Heart left ventricle (tissue), 16 donors: ENCODE measurements around the gene TC2N. TPM values are rescaled to one million over a fixed set of nuclear protein-coding genes. Genes with fewer than 3 reads are reported as not detected.

Experiments
- ATAC-seq, 4 donors: fragments of 200-7000 bp; cut with Tn5 transposase; one replicate each; pipeline ENCODE4 v1.9.1; 2020 to 2022; ENCODE audit warnings: moderate library complexity in 4 of 4, mild to moderate bottlenecking in 3 of 4, moderate number of reproducible peaks in 1 of 4
- DNase-seq, 5 donors: peaks; one replicate each; pipeline ENCODE4 v3.0.0-alpha.2; 2020
- H3K27ac ChIP-seq, 12 donors: fragments of 200-600 bp; sonication (generic) in 4 of 12; one replicate each; pipeline versions ENCODE4 v1.5.0 to v1.8.0; 2016 to 2022; ENCODE audit warnings: mild to moderate bottlenecking in 2 of 12
- H3K27me3 ChIP-seq, 9 donors: fragments of 200-600 bp; sonication (generic) in 2 of 9; one replicate each; pipeline versions ENCODE4 v1.5.1 to v1.8.0; 2016 to 2022; ENCODE audit warnings: mild to moderate bottlenecking in 3 of 9
- H3K36me3 ChIP-seq, 9 donors: fragments of 200-600 bp; sonication (generic) in 2 of 9; one replicate each; pipeline versions ENCODE4 v1.5.0 to v1.8.0; 2018 to 2022; ENCODE audit warnings: mild to moderate bottlenecking in 2 of 9
- H3K4me1 ChIP-seq, 12 donors: fragments of 200-600 bp; sonication (generic) in 4 of 12; one replicate each; pipeline versions ENCODE4 v1.5.0 to v1.8.0; 2016 to 2022; ENCODE audit warnings: mild to moderate bottlenecking in 3 of 12
- H3K4me3 ChIP-seq, 12 donors: fragments of 200-600 bp; sonication (generic) in 4 of 12; one replicate each; pipeline versions ENCODE4 v1.5.0 to v1.8.0; 2017 to 2022; ENCODE audit warnings: mild to moderate bottlenecking in 9 of 12, moderate library complexity in 4 of 12
- H3K9me3 ChIP-seq, 12 donors: fragments of 200-600 bp; sonication (generic) in 4 of 12; one replicate each; pipeline versions ENCODE4 v1.5.0 to v1.8.0; 2016 to 2022; ENCODE audit warnings: mild to moderate bottlenecking in 1 of 12
- CTCF ChIP-seq, 12 donors: fragments of 200-600 bp; sonication (generic) in 4 of 12; IDR thresholded peaks; one replicate each; pipeline versions ENCODE4 v1.5.0 to v1.8.0; 2018 to 2022; ENCODE audit warnings: antibody characterized with exemption in 12 of 12, mild to moderate bottlenecking in 5 of 12
- POLR2A ChIP-seq, 2 donors: fragments of 450-650 bp; IDR thresholded peaks; one replicate each; pipeline ENCODE4 v1.6.1; 2017; ENCODE audit warnings: antibody characterized with exemption in 2 of 2, mild to moderate bottlenecking in 2 of 2, moderate library complexity in 2 of 2
- WGBS, 4 donors: extraction: QIAGEN DNeasy Blood & Tissue Kit in 2 of 4; methylation state at CpG; one replicate each; pipeline versions ENCODE4 v1.1.5 to v1.1.7; 2013 to 2018; 5-methylcytosine and 5-hydroxymethylcytosine counted together
- intact Hi-C, 10 donors: fragments of 100-400 bp; cut with DNase I; formaldehyde crosslinking; loops; one replicate each; pipeline versions ENCODE4 v1.11.1 to v1.14.2; 2022
- polyA plus RNA-seq, 2 donors: library from polyadenylated mRNA; stranded (reverse); fragments of 200-250 nt; gene quantifications; one replicate each; pipeline ENCODE4 v1.2.3, GENCODE V29; 2013
- total RNA-seq, 9 donors: library from RNA; depleted of rRNA in 2 of 9; stranded (reverse); fragments of >200 nt in 2 of 9; fragmentation: NEBNext Ultra II Directional in 3 of 9; extraction: Animal tissue kit (Norgen Biotek cat#: 25700) in 3 of 9; gene quantifications; one replicate each; pipeline versions ENCODE4 v1.1.0 to v1.2.4, GENCODE V29; 2016 to 2023
- donor health status: ischemic (EF 13 %, LVEDD 7.1; RV severe dilation, severe dysfunction).
- donor health status: healthy with polysubstance abuse.
- donor health status: DM: no; HTN: yes; CAD: no.
- donor health status: DM: no; HTN: no; CAD: no.
- donor health status: ischemic (EF 25% LVEDD 6.9; RV normal size, moderate dysfunction).
- donor health status: ischemic (EF 25% LVEDD 5.7; RV mildly dilated, moderate dysfunction).
- donor health status: healthy.
- donor health status: DM: yes; HTN: yes; CAD: no.
- donor health status: ischemic (EF 35%, LVEDD 5.7; RV mildly dilated, moderate dysfunction).
- donor health status: nonischemic (EF 11% LVEDD 7.7; RV severe dilation, severe dysfunction).
- donor health status: DM: yes; HTN: yes; CAD: no.
- donor health status: PGD.
- donor health status: ischemic (EF 29% LVEDD 5.4; RV normal size, mild dysfunction).
- donor health status: nonischemic (EF 23%, LVEDD 6.1; RV moderate dilation, normal function).

Gene TC2N
- total and polyA plus RNA-seq, 11 donors, result 1.1 to 17.1 (median 2.8) TPM

- 20 to 33% (median 25%) methylated on average over 2 of the region's 2 CpGs for WGBS, 4 donors
- intact Hi-C loops, result no loop called here
- ATAC-seq, result no peak
Observed at GRCh38 chr14:91732859-91733477, 134.4 kb downstream of the TC2N start.

GRCh38 chr14:91732439-91732838 is 134.9 kb downstream of the TC2N start:
- ATAC-seq (no peak), DNase-seq (no peak)
- Histone ChIP-seq H3K27me3 (no peaks in the 10 kb centered on the region), H3K9me3 (no peaks in the 10 kb centered on the region), H3K36me3 (no peaks in the 10 kb centered on the region), H3K4me3 (no peak overlapping the region), H3K27ac (no peak overlapping the region), H3K4me1 (no peaks in the 10 kb centered on the region)
- WGBS, 4 donors, result 67 to 71% (median 70%) methylated on average over 5 of the region's 5 CpGs
- intact Hi-C loops, result no loop called here
- no peak for TF ChIP-seq CTCF (IDR thresholded peaks at IDR 0.05)
- no peak for TF ChIP-seq POLR2A (IDR thresholded peaks at IDR 0.05)

More at GRCh38 chr14:91732859-91733477, 134.4 kb downstream of the TC2N start:
- no peaks in the 10 kb centered on the region for H3K4me1 ChIP-seq
- TF ChIP-seq POLR2A (IDR thresholded peaks at IDR 0.05) (no peak), CTCF (IDR thresholded peaks at IDR 0.05) (no peak)
- no peak for DNase-seq
- no peaks in the 10 kb centered on the region for H3K36me3 ChIP-seq
- H3K4me3 ChIP-seq, result no peak overlapping the region
- H3K27ac ChIP-seq, result no peak overlapping the region
- H3K27me3 ChIP-seq, result no peaks in the 10 kb centered on the region
- no peaks in the 10 kb centered on the region for H3K9me3 ChIP-seq

GRCh38 chr14:91731986-91732385 is 135.3 kb downstream of the TC2N start, which contains the start of gene CATSPERB:
Gene CATSPERB, minus strand, starts transcription at chr14:91732086. Its CDS starts 2,607 bp downstream, at chr14:91729479.
- H3K27ac ChIP-seq, result no peak within 1 kb of the TSS
- intact Hi-C loops, result no loop called here
- H3K27me3 ChIP-seq, result no peaks in the 10 kb centered on the region
- DNase-seq, result no peak
- WGBS, 4 donors, result 87 to 94% (median 91%) methylated on average over 2 of the region's 2 CpGs
- no peaks in the 10 kb centered on the region for H3K36me3 ChIP-seq
- H3K4me1 ChIP-seq, result no peaks in the 10 kb centered on the region
- TF ChIP-seq POLR2A (IDR thresholded peaks at IDR 0.05) (no peak), CTCF (IDR thresholded peaks at IDR 0.05) (no peak)
- ATAC-seq, result no peak
- no peaks in the 10 kb centered on the region for H3K9me3 ChIP-seq
- H3K4me3 ChIP-seq, result no peak within 1 kb of the TSS

GRCh38 chr14:91731018-91731417 is 136.3 kb downstream of the TC2N start:
- Histone ChIP-seq H3K36me3 (no peaks in the 10 kb centered on the region), H3K27ac (no peak overlapping the region), H3K4me3 (no peak overlapping the region), H3K4me1 (no peaks in the 10 kb centered on the region), H3K27me3 (no peaks in the 10 kb centered on the region), H3K9me3 (no peaks in the 10 kb centered on the region)
- TF ChIP-seq POLR2A (IDR thresholded peaks at IDR 0.05) (no peak), CTCF (IDR thresholded peaks at IDR 0.05) (no peak)
- 82 to 87% (median 84%) methylated on average over 2 of the region's 2 CpGs for WGBS, 4 donors
- ATAC-seq, result no peak
- intact Hi-C loops, result no loop called here
- no peak for DNase-seq
